PFSK-1 (cell line): Measurements from ENCODE around the gene SEC31B.

ENCODE experiments used
- FOXP2 ChIP-seq: optimal IDR thresholded peaks from 2 replicates; pipeline ENCODE3; 2011; ENCODE audit warnings: borderline replicate concordance, control low read depth, inconsistent platforms; ENCODE audit not compliant: insufficient read depth; ENCODE audit errors: extremely low read length, extremely low read depth
- POLR2AphosphoS5 ChIP-seq: IDR thresholded peaks from 2 replicates; pipeline ENCODE4 v1.6.1; 2012; ENCODE audit warnings: low read depth, mild to moderate bottlenecking, control low read depth, low read length, moderate library complexity
- SIN3A ChIP-seq: IDR thresholded peaks from 2 replicates; pipeline ENCODE4 v1.6.1; 2012; ENCODE audit warnings: mild to moderate bottlenecking, low read length, moderate library complexity, borderline replicate concordance; ENCODE audit not compliant: insufficient read depth
- TAF1 ChIP-seq: IDR thresholded peaks from 2 replicates; pipeline ENCODE4 v1.6.1; 2012; ENCODE audit warnings: low read length, control low read depth, borderline replicate concordance; ENCODE audit not compliant: insufficient read depth
- TF ChIP-seq, protein P1 (sequence below), 2 experiments: IDR thresholded peaks; 2 replicates each; pipeline versions ENCODE4 v1.6.1 to v1.8.0; 2011 to 2012; ENCODE audit warnings: low read depth in 2 of 2, low read length in 2 of 2, control low read depth in 1 of 2, inconsistent platforms in 1 of 2, mild to moderate bottlenecking in 1 of 2, moderate library complexity in 1 of 2; ENCODE audit not compliant: insufficient read depth in 1 of 2

Gene SEC31B

DNA sequence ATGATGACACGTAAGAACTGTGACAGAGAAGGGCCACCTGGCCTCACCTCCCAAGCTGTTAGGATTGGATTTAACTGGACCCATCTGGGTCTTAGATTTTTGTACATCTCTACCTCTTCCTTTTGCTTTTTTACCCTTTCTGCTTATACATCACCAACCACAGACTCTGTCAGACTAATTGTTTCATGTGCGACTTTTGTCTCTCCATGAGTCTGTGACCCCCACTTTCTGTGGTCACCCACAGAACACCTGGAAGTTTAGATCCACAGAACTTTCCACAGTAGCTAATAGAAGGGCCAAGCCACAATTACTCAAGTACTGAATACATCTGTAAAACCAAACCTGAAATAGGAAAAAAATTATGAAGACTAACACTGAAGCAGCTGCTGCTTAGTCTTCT lies 23.1 kb downstream of the SEC31B start:
- TF ChIP-seq, protein P1, sequence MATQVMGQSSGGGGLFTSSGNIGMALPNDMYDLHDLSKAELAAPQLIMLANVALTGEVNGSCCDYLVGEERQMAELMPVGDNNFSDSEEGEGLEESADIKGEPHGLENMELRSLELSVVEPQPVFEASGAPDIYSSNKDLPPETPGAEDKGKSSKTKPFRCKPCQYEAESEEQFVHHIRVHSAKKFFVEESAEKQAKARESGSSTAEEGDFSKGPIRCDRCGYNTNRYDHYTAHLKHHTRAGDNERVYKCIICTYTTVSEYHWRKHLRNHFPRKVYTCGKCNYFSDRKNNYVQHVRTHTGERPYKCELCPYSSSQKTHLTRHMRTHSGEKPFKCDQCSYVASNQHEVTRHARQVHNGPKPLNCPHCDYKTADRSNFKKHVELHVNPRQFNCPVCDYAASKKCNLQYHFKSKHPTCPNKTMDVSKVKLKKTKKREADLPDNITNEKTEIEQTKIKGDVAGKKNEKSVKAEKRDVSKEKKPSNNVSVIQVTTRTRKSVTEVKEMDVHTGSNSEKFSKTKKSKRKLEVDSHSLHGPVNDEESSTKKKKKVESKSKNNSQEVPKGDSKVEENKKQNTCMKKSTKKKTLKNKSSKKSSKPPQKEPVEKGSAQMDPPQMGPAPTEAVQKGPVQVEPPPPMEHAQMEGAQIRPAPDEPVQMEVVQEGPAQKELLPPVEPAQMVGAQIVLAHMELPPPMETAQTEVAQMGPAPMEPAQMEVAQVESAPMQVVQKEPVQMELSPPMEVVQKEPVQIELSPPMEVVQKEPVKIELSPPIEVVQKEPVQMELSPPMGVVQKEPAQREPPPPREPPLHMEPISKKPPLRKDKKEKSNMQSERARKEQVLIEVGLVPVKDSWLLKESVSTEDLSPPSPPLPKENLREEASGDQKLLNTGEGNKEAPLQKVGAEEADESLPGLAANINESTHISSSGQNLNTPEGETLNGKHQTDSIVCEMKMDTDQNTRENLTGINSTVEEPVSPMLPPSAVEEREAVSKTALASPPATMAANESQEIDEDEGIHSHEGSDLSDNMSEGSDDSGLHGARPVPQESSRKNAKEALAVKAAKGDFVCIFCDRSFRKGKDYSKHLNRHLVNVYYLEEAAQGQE (IDR thresholded peaks at IDR 0.05; ENCODE audit: insufficient read depth in 1 of 2, low read depth in 2 of 2, low read length in 2 of 2), result no peak

DNA sequence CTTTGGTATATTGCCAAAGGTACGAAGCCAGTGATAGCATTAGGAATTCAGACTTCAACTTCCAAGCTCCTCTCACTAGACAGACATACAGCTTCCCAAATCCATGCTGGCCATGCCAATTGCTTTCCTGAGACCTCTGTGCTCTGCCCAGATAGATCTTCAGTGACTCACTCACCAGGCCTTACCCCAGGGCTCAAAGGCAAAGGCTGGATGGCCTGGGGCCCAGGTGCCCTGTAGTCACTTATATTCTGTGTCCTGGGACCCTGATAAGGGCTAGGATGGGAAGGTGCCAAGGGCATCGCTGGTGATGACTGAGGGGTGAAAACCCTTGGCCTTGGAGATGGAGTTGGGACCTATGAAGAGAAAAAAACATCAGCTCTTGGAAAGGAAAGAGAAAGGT lies 29.1 kb downstream of the SEC31B start:
- no peak for TF ChIP-seq TAF1
- no peak for TF ChIP-seq SIN3A
- no peak for TF ChIP-seq POLR2AphosphoS5
- no peak for TF ChIP-seq FOXP2
- TF ChIP-seq, protein P1 (IDR thresholded peaks at IDR 0.05; ENCODE audit: insufficient read depth in 1 of 2, low read depth in 2 of 2, low read length in 2 of 2), result no peak

DNA sequence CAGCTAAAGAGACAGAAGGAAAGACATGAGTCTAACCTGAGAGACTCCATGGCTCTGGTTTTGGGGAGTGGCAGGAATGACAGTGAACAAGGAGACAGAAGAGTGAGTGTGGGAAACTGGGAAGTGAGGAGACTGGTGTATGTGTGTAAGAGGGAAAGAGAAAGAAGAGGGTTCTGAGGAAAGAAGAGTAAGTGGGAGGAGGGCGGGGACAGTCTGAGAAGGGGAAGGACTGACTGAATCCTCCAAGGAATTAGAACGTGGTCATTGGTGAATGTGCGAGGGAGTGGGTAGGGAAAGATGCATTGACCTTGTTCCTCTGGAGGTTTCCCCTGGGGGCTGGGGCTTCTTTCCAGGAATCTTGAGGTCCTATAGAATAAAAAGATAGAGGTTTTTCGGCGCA lies 30.3 kb downstream of the SEC31B start:
- TF ChIP-seq, protein P1 (IDR thresholded peaks at IDR 0.05; ENCODE audit: insufficient read depth in 1 of 2, low read depth in 2 of 2, low read length in 2 of 2), result no peak
- TF ChIP-seq SIN3A (no peak), FOXP2 (no peak), TAF1 (no peak), POLR2AphosphoS5 (no peak)

DNA sequence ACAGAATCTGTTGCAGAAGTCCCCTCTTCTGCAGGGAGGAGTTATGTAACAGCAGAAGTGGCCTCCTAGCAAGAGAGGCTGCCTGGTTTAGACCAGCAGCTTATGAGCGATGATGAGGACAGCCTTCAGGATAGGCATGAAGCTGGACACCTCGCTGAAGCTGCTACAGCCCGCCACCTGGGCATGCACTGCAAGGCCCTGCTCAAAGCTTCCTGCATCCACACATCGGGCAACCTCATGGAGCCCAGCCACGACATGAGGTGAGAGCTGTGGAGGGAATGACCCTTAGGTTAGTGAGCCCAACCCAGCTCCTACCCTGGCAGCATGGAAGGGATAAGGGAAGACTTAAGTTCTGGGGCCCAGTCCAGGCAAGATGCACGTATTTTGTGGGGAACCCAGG lies 32.1 kb downstream of the SEC31B start:
- TF ChIP-seq POLR2AphosphoS5 (no peak), TAF1 (no peak), SIN3A (no peak), FOXP2 (no peak)
- TF ChIP-seq, protein P1 (IDR thresholded peaks at IDR 0.05; ENCODE audit: insufficient read depth in 1 of 2, low read depth in 2 of 2, low read length in 2 of 2), result no peak

DNA sequence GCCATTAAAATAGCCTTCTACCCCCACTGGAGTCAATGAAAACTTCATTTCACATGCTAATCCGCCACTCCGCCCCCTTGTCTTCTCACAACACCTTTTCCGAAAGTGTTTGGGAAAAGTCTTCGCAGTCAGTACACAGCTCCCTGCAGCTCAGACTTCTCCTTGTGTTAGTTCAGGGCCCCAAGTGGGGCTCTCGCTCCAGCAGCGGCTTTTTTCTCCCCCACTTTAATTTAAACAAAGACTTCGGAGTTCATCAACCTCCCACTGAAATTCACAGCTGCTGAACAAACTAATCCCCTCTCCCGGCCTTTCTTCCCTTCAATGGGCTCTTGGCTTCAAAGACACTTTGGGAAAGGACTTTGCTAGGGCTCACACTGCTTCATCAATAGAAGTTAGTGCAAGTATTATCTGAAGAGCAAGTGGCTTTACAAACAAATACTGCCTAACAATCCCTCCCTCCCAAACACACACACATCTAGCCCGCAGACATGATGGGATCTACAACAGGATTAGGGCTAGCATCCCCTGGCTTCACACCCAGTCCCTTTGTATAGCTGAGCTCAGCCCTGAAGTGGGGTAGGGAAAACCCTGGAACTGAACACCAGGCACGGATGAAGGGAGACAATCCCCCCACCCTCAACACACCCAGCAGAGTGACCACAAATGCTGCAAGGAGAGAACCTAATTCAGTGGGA lies 33.7 kb downstream of the SEC31B start:
- TF ChIP-seq FOXP2 (no peak), POLR2AphosphoS5 (no peak), TAF1 (no peak), SIN3A (no peak)
- TF ChIP-seq, protein P1 (IDR thresholded peaks at IDR 0.05; ENCODE audit: insufficient read depth in 1 of 2, low read depth in 2 of 2, low read length in 2 of 2), result no peak
